Breast epithelium (tissue), 3 donors: Measurements from ENCODE around the gene MRPL54.

Experiments
- POLR2A ChIP-seq: fragments of 450-650 bp; IDR thresholded peaks from one replicate; pipeline ENCODE4 v1.6.1; 2016; ENCODE audit warnings: antibody characterized with exemption, mild to moderate bottlenecking, moderate library complexity
- POLR2AphosphoS5 ChIP-seq, 3 donors: sonication (generic); formaldehyde crosslinking; IDR thresholded peaks; one replicate each; pipeline ENCODE4 v1.6.1; 2017; ENCODE audit warnings: antibody characterized with exemption in 3 of 3
- TF ChIP-seq, protein P1 (sequence below), 3 donors: fragments of 450-650 bp; IDR thresholded peaks; one replicate each; pipeline ENCODE4 v1.5.1; 2016 to 2017; ENCODE audit warnings: antibody characterized with exemption in 3 of 3, mild to moderate bottlenecking in 3 of 3, moderate library complexity in 3 of 3

DNA sequence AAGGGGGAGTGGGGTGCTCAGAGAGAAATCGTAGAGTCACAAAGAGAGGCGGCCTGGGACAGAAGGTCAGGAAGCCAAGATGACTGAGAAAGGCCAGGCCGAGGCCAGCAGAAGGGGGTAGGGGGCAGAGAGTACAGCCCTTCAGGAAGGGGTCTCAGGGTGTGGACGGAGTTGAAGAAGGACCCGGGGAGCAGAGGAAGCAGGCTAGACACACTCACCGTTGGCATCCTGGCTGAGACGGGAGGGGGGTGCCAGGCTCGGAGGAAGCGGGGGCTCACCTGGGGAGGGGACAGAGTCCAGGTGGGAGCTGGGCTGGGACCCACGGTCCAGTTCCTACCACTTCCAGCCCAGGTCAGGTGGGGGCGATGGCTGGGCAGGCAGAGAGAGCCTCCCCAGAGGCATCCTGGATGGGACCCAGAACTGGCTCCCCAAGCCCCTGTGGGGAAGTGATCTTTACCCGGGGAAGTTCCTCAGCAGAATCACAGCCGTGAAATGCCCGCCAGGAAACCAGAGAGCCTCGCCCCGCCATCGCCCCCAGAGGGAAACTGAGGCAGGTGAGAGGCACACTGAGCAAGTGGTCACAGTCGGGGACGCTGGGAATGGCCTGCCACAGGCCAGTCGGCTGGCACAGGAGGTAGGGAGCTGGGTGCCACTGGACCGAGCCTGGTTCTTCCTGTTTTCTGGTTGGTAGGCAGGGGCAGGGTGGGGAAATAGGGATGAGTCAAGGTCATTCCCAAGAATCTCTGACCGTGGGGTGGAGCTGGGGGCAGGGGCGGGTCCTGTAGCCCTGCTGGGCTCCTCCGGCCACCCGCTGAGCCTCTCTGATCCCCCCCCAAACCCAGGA is 22.3 kb downstream of the MRPL54 start:
- TF ChIP-seq POLR2A (no peak), POLR2AphosphoS5 (IDR thresholded peaks at IDR 0.05) (no peak)
- TF ChIP-seq, protein P1, sequence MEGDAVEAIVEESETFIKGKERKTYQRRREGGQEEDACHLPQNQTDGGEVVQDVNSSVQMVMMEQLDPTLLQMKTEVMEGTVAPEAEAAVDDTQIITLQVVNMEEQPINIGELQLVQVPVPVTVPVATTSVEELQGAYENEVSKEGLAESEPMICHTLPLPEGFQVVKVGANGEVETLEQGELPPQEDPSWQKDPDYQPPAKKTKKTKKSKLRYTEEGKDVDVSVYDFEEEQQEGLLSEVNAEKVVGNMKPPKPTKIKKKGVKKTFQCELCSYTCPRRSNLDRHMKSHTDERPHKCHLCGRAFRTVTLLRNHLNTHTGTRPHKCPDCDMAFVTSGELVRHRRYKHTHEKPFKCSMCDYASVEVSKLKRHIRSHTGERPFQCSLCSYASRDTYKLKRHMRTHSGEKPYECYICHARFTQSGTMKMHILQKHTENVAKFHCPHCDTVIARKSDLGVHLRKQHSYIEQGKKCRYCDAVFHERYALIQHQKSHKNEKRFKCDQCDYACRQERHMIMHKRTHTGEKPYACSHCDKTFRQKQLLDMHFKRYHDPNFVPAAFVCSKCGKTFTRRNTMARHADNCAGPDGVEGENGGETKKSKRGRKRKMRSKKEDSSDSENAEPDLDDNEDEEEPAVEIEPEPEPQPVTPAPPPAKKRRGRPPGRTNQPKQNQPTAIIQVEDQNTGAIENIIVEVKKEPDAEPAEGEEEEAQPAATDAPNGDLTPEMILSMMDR (IDR thresholded peaks at IDR 0.05) = no peak
